A673 (cell line): ENCODE data around the gene HMGXB4. TPM values are rescaled to one million over a fixed set of nuclear protein-coding genes. Genes with fewer than 3 reads are reported as not detected.
A peak's percentile ranks its signal among the peaks of the same experiment; 100 is the strongest.

ENCODE experiments used
- BruUV-seq: library from RNA; stranded (reverse); fragments of 400-500 nt; replicated peaks from 2 replicates; lab custom pipeline; 2021; lab: Mats Ljungman, UMichigan
- CTCF ChIA-PET: fragments of 300-600 bp; sonication (Branson Sonifier 250); formaldehyde crosslinking; loops from one replicate; lab custom pipeline; 2022; ENCODE audit warnings: antibody characterized with exemption; lab: Charles Lee
- POLR2A ChIA-PET: fragments of 300-600 bp; sonication (Branson Sonifier 250); formaldehyde crosslinking; loops from one replicate; lab custom pipeline; 2022; ENCODE audit warnings: antibody characterized with exemption; ENCODE audit not compliant: low non-redundant PET; lab: Charles Lee
- DNase-seq: peaks from one replicate; pipeline ENCODE4 v3.0.0-alpha.2; 2015; ENCODE audit warnings: low spot score
- H3K27ac ChIP-seq: fragments of 200-600 bp; sonication (generic); 2 replicates; pipeline ENCODE4 v1.5.1; 2016; ENCODE audit warnings: mixed run types, low read depth, mild to moderate bottlenecking, mixed read lengths, antibody characterized with exemption, low read length; ENCODE audit not compliant: poor library complexity, severe bottlenecking
- H3K27me3 ChIP-seq: fragments of 200-600 bp; sonication (generic); replicated peaks from 2 replicates; pipeline ENCODE4 v1.6.1; 2017; ENCODE audit warnings: mixed run types, low read depth, mild to moderate bottlenecking, mixed read lengths, antibody characterized with exemption, low read length; ENCODE audit not compliant: insufficient read depth, poor library complexity
- H3K36me3 ChIP-seq: fragments of 200-600 bp; sonication (generic); 2 replicates; pipeline ENCODE4 v1.6.1; 2016; ENCODE audit warnings: mixed run types, mild to moderate bottlenecking, mixed read lengths, antibody characterized with exemption, low read length; ENCODE audit not compliant: insufficient read depth, poor library complexity, severe bottlenecking
- H3K4me1 ChIP-seq: fragments of 200-600 bp; sonication (generic); 2 replicates; pipeline ENCODE4 v1.6.1; 2017; ENCODE audit warnings: mixed run types, mild to moderate bottlenecking, mixed read lengths, antibody characterized with exemption, low read length; ENCODE audit not compliant: insufficient read depth, poor library complexity, severe bottlenecking
- H3K4me3 ChIP-seq: fragments of 200-600 bp; sonication (generic); 2 replicates; pipeline ENCODE4 v1.5.1; 2016; ENCODE audit warnings: low read depth, mixed run types, mild to moderate bottlenecking, mixed read lengths, low read length; ENCODE audit not compliant: poor library complexity, severe bottlenecking
- H3K9me3 ChIP-seq: fragments of 200-600 bp; sonication (generic); 2 replicates; pipeline ENCODE4 v1.6.1; 2016; ENCODE audit warnings: mixed run types, low read depth, mild to moderate bottlenecking, mixed read lengths, antibody characterized with exemption, low read length; ENCODE audit not compliant: poor library complexity, severe bottlenecking
- EZH2 ChIP-seq: fragments of 200-600 bp; sonication (generic); IDR thresholded peaks from 2 replicates; pipeline ENCODE4 v1.6.1; 2017; ENCODE audit warnings: borderline replicate concordance, low read depth, mild to moderate bottlenecking, mixed read lengths, antibody characterized with exemption, low read length; ENCODE audit not compliant: poor library complexity, severe bottlenecking
- intact Hi-C: fragments of 100-400 bp; cut with micrococcal nuclease; formaldehyde crosslinking; loops from one replicate; pipeline ENCODE4 v1.10.0; 2022; ENCODE audit not compliant: unreplicated experiment
- total RNA-seq: library from RNA; stranded (reverse); gene quantifications from 2 replicates; pipeline ENCODE4 v1.2.3, GENCODE V29; 2021
- TF ChIP-seq, protein P1 (sequence below): fragments of 300-800, 200-600 bp; sonication (generic); conservative IDR thresholded peaks from 2 replicates; pipeline ENCODE4 v1.5.1; 2017; ENCODE audit warnings: low read depth, mild to moderate bottlenecking, antibody characterized with exemption, low read length, moderate library complexity, mixed read lengths

Gene HMGXB4
- total RNA-seq, 1 experiment from 2014 or later, result 52.7 TPM

GRCh38 chr22:35299217-35299672 is 42.0 kb downstream of the HMGXB4 start:
- Histone ChIP-seq H3K9me3 (no peaks in the 10 kb centered on the region), H3K27me3 (no peaks in the 10 kb centered on the region), H3K4me1 (peaks cover 8% of the 10 kb centered on the region), H3K36me3 (peaks cover 26% of the 10 kb centered on the region), H3K4me3 (peak overlapping the region; percentile 97), H3K27ac (peak overlapping the region; percentile 81)
- ChIA-PET POLR2A (interaction anchor here (0.6 kb wide), 1 partner anchor 42 kb away, joined by 3 read pairs; no protein-coding TSS in a partner anchor), CTCF (no interaction called here)
- DNase-seq, result peak; percentile 44
- intact Hi-C loops, result no loop called here
- no peak for TF ChIP-seq EZH2
- TF ChIP-seq, protein P1, sequence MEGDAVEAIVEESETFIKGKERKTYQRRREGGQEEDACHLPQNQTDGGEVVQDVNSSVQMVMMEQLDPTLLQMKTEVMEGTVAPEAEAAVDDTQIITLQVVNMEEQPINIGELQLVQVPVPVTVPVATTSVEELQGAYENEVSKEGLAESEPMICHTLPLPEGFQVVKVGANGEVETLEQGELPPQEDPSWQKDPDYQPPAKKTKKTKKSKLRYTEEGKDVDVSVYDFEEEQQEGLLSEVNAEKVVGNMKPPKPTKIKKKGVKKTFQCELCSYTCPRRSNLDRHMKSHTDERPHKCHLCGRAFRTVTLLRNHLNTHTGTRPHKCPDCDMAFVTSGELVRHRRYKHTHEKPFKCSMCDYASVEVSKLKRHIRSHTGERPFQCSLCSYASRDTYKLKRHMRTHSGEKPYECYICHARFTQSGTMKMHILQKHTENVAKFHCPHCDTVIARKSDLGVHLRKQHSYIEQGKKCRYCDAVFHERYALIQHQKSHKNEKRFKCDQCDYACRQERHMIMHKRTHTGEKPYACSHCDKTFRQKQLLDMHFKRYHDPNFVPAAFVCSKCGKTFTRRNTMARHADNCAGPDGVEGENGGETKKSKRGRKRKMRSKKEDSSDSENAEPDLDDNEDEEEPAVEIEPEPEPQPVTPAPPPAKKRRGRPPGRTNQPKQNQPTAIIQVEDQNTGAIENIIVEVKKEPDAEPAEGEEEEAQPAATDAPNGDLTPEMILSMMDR, result no peak
- TSS peak; percentile 93 for BruUV-seq

- no peaks in the 10 kb centered on the region for H3K27me3 ChIP-seq
- no TSS peak for BruUV-seq
- H3K4me1 ChIP-seq, result peaks cover 8% of the 10 kb centered on the region
- H3K4me3 ChIP-seq, result peak within 1 kb of the TSS; percentile 97
- intact Hi-C loops, result no loop called here
- DNase-seq, result peak; percentile 99
- H3K9me3 ChIP-seq, result no peaks in the 10 kb centered on the region
- ChIA-PET POLR2A (no interaction called here), CTCF (interaction anchor here (0.6 kb wide), 1 partner anchor 51 kb away, joined by 5 read pairs; no protein-coding TSS in a partner anchor)
- H3K36me3 ChIP-seq, result peaks cover 22% of the 10 kb centered on the region
- peak within 1 kb of the TSS; percentile 81 for H3K27ac ChIP-seq
- TF ChIP-seq, protein P1, result no peak
- TF ChIP-seq EZH2, result no peak
Measured at GRCh38 chr22:35299673-35300499, 42.6 kb downstream of the HMGXB4 start, which contains the start of gene TOM1. Gene TOM1, plus strand, starts transcription at chr22:35299894. Its CDS starts 35 bp downstream, at chr22:35299929.

GRCh38 chr22:35301372-35301874 is 44.1 kb downstream of the HMGXB4 start:
- ChIA-PET POLR2A (no interaction called here), CTCF (no interaction called here)
- Histone ChIP-seq H3K36me3 (peaks cover 7% of the 10 kb centered on the region), H3K27me3 (no peaks in the 10 kb centered on the region), H3K4me1 (peaks cover 12% of the 10 kb centered on the region), H3K9me3 (no peaks in the 10 kb centered on the region), H3K27ac (peak overlapping the region; percentile 44), H3K4me3 (peak overlapping the region; percentile 97)
- TF ChIP-seq, protein P1, result no peak
- TF ChIP-seq EZH2, result no peak
- intact Hi-C loops, result no loop called here
- peak; percentile 62 for DNase-seq
- no TSS peak for BruUV-seq
